GM12801 (cell line): ENCODE results near the gene SCNN1A.

Source experiments
- TF ChIP-seq, protein P1 (sequence below): IDR thresholded peaks from one replicate; pipeline ENCODE4 v1.5.1; 2011; ENCODE audit warnings: control low read depth; ENCODE audit not compliant: insufficient read length; ENCODE audit errors: extremely low read depth

Gene SCNN1A

DNA sequence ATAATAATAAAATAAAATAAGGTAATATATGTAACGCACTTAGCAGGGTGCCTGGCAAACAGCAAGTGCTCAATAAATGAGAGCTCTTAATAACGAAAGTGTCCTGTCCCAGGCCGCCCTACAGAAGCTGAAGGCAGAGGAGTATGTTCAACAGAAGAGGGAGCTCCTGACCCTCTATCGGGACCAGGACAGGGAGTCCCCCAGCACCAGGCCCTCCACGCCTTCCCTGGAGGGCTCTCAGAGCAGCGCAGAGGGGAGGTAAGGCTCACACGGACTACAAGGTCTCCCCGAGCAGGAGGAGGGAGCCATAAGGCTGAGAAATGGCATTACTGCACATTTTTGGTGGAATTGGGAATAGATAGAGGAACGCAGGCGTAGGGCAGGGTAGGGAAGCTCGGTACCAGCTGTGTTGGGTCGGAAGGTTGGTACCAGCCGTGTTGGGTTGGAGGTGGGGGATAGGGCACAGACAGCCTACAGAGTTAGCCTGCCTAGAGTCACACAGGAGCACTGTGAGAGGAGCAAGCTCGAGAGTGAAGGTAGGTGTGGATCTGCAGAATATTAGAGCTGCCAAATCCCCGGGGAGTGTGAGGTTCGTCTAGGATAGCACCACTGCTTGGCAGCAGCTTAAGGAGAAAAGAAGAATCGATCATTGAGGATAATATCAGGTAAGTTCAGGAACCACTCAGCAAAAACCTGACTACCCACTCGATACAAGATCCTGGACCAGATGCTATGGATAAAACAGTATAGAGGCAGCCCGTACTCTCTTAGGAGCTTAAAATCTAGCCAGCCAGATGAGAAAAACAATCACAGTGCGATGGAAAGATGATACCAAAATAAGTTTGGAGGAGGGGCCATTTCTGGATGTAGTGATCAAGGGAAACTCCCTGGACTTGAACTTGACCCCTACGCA is 48.8 kb downstream of the SCNN1A start:
- TF ChIP-seq, protein P1, sequence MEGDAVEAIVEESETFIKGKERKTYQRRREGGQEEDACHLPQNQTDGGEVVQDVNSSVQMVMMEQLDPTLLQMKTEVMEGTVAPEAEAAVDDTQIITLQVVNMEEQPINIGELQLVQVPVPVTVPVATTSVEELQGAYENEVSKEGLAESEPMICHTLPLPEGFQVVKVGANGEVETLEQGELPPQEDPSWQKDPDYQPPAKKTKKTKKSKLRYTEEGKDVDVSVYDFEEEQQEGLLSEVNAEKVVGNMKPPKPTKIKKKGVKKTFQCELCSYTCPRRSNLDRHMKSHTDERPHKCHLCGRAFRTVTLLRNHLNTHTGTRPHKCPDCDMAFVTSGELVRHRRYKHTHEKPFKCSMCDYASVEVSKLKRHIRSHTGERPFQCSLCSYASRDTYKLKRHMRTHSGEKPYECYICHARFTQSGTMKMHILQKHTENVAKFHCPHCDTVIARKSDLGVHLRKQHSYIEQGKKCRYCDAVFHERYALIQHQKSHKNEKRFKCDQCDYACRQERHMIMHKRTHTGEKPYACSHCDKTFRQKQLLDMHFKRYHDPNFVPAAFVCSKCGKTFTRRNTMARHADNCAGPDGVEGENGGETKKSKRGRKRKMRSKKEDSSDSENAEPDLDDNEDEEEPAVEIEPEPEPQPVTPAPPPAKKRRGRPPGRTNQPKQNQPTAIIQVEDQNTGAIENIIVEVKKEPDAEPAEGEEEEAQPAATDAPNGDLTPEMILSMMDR: no peak

DNA sequence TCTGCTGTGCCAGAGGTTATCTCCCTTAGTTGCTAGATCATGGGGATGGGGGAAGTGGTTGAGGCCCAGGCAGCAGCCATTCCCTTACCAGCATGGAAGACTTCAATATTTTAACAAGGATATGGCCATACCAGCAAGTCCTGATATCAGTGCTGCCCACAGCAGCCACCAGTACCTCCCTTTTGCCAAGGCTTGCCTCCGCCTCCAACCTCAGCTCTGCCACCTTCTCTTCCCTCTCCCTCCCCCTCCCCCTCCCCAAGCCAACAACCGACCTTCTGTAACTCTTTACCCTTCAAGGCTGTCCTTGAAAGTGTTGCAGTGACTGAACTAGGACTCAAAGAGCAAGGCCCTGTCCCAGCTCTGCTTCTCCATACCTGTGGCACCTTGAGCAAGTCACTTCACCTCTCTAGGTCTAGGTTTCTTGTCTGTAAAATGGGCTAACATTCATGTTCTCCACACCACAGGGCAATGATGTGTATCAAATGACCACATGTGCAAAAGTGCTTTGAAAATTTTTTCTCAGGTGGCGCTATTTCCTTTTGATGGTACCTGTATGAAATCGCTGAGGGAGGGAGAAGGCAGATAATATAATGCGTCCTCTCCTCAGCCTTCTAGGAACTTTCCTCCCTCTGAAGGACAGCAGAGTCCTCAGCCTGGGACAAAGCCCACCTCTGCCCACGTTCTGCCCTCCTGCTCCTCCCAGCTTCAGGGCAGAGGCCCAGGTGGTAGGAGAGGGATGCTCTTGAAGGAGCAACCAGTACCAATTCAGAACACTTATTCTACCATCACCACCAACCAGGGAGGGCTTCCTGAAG is 50.2 kb downstream of the SCNN1A start:
- TF ChIP-seq, protein P1: no peak

DNA sequence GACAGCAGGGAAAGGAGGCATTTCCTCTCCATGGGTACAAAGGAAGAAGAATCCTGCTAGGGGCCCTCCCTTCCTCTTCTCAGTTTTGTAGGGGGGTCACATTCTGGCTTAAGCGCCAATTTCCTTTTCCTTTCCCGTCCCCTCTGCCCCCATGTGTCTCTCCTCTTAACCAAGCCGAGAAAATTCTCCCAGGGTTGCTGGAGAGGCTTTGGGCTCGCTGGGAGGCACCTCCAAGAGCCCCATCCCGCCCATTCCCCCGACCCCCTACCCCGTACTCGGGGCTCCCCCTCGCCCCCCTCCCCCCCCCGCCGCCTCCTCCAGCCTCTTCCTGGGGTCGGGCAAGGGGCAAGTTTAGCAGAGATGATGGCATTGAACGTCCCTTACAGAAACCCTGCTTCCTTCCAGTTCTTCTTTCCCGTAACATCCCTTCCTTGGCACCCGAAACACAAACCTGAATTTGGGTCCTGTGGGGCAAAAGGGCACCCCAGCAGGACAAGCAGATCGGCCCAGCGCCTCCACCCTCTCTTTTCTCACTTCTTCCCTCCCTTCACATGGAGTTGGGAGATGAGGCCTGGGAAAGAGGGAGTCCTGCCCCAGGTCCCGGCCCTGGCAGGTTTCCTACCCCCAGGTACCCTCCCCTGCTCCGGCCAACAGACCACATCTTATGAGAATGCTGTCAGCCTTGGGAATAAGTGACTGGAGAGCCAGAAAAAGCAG is 51.2 kb downstream of the SCNN1A start:
- TF ChIP-seq, protein P1: no peak

DNA sequence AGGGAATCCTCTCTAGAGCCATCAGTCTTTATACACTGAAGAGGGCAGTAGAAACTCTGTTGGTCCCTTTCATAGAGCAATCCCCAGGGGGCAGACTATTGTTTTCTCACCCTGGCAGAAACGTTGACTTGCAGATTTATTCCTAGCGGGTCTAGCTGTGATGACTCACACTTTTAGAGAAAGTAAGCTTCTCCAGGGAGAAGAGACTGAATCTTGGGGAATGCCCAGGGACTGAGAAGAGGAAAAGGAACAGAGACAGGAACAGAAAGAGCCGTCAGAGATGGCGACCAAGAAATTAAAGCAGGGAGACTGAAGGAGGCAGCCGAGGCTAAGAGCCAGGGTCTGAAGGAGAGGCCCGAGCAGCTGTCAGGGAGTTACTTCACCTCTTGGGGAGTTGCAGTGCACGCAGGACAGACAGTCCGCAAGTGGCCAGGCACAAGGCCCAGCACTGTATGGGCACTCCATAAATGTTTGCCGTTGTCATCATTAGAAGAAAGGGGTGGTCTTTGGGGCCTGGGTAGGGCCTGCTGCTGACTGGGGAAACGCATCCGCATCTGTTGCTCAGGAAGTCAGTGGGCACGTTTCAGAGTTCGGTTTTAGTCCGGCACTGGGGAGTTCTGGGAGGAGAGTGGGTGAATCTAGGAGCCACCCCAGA is 51.9 kb downstream of the SCNN1A start:
- TF ChIP-seq, protein P1: no peak

DNA sequence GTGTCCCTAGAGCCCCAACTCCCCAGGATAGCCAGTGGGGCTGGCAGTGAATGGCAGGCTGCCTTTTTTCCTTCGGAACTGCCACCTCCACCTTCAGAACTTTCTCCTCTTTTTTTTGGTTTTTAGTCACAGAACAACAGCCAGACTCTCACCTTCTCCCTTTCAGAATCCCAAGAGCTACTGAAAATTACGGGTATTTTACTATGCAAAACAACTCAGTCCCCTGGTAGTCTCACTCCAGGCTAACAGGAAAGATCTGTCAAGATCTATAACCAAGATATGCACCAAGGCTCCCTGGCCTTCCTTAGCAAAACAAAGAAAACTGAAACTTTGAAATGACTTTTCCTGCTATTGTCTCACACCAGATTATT is 52.4 kb downstream of the SCNN1A start:
- TF ChIP-seq, protein P1: no peak

DNA sequence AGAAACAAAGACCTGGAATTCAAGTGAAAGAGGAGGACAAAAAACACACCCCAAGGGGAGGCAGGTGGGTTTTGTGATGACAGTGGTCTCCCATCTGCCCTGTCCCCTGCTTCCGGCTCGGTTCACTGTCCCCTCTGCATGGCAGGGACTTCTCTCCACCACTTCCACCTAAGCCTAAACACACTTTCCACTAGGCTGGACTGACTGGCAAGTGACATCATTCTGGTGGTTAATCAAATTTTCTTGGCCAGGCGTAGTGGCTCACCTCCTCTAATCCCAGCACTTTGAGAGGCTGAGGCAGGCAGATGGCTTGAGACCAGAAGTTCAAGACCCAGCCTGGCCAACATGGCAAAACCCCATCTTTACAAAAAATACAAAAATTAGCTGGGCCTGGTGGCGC is 53.0 kb downstream of the SCNN1A start:
- TF ChIP-seq, protein P1: no peak
